ENCODE results near the gene IDE. TPM values are rescaled to one million over a fixed set of nuclear protein-coding genes. Genes with fewer than 3 reads are reported as not detected.

The IDE gene
- total and polyA plus RNA-seq, 2 of the 13 experiments (the other 11 are each of a cell fraction or from before 2014, with no cell fraction given) = 16.1 to 52.1 TPM

- TF ChIP-seq MAF1 (CRISPR knock-in tag; IDR thresholded peaks at IDR 0.05; ENCODE audit: borderline replicate concordance) (no peak; the same call in 1 of the 2 replicates), ZNF761 (CRISPR knock-in tag; conservative IDR thresholded peaks at IDR 0.05) (0 out of 2 replicates have a peak, but pooled peaks have one; percentile 21), ERF (CRISPR knock-in tag; IDR thresholded peaks at IDR 0.05) (peak; percentile 88), ZNF720 (CRISPR knock-in tag; IDR thresholded peaks at IDR 0.05) (no peak), GTF3A (CRISPR knock-in tag; conservative IDR thresholded peaks at IDR 0.05) (no peak), KLF15 (CRISPR knock-in tag; IDR thresholded peaks at IDR 0.05; ENCODE audit: borderline replicate concordance) (no peak), ZEB1 (IDR thresholded peaks at IDR 0.05; ENCODE audit: insufficient replicate concordance, low read depth) (no peak), CCAR2 (optimal IDR thresholded peaks at IDR 0.05; ENCODE audit: low read depth, low read length) (no peak), TERF1 (CRISPR knock-in tag; IDR thresholded peaks at IDR 0.05) (no peak), ZNF460 (CRISPR knock-in tag; IDR thresholded peaks at IDR 0.05; ENCODE audit: borderline replicate concordance) (no peak; the same call in 1 of the 2 replicates), ARID2 (CRISPR knock-in tag; IDR thresholded peaks at IDR 0.05; ENCODE audit: borderline replicate concordance) (no peak), E2F2 (CRISPR knock-in tag; IDR thresholded peaks at IDR 0.05; ENCODE audit: borderline replicate concordance) (peak; percentile 44; the same call in 1 of the 2 replicates), PBX3 (CRISPR knock-in tag; IDR thresholded peaks at IDR 0.05; ENCODE audit: borderline replicate concordance) (no peak), ZMYM3 (CRISPR knock-in tag; IDR thresholded peaks at IDR 0.05) (peak; percentile 63; the same call in 1 of the 2 replicates), NCOR1 (IDR thresholded peaks at IDR 0.05; ENCODE audit: borderline replicate concordance, low read length) (no peak), ZNF746 (CRISPR knock-in tag; IDR thresholded peaks at IDR 0.05) (peak; percentile 68; the same call in 1 of the 2 replicates), ZNF841 (CRISPR knock-in tag; IDR thresholded peaks at IDR 0.05; ENCODE audit: borderline replicate concordance) (no peak), ZFP36 (IDR thresholded peaks at IDR 0.05; ENCODE audit: borderline replicate concordance, low read depth, low read length, partially characterized antibody) (no peak), CERS6 (CRISPR knock-in tag; IDR thresholded peaks at IDR 0.05) (no peak), TP53 (CRISPR knock-in tag; conservative IDR thresholded peaks at IDR 0.05) (0 out of 2 replicates have a peak, but pooled peaks have one; percentile 36), HOXA9 (CRISPR knock-in tag; IDR thresholded peaks at IDR 0.05; ENCODE audit: borderline replicate concordance) (no peak), ZNF577 (CRISPR knock-in tag; IDR thresholded peaks at IDR 0.05; ENCODE audit: borderline replicate concordance, low read depth) (no peak), BCL3 (CRISPR knock-in tag; IDR thresholded peaks at IDR 0.05) (peak; percentile 71; the same call in 1 of the 2 replicates), KLF9 (CRISPR knock-in tag; IDR thresholded peaks at IDR 0.05; ENCODE audit: low read depth) (no peak), REL (CRISPR knock-in tag; conservative IDR thresholded peaks at IDR 0.05) (no peak)
These were observed 17.7 kb upstream of the IDE start (continued) for GRCh38 chr10:92591550-92592022.

Data from HepG2 (cell line).